ENCODE measurements around the gene HBQ1.

DNA sequence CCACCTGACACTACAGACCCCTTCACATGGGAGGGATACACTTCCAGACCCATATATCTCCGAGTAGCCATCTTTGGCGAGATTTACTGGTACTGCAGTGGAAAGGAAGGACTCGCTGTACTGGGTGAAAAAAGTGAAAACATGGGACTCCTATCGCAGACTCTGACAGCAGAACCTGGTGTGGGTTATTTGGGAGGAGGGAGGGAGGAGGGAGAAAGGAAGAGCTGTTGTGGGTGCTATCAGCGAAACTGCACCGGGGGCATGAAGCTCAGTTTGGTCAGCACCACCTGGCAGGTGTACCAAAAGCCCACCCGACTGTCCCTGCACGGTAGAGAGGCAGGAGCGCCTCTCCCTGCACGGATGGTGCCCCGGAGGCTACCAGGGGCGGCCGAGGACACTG is 5.0 kb downstream of the HBQ1 start:
- TF ChIP-seq, protein P1, sequence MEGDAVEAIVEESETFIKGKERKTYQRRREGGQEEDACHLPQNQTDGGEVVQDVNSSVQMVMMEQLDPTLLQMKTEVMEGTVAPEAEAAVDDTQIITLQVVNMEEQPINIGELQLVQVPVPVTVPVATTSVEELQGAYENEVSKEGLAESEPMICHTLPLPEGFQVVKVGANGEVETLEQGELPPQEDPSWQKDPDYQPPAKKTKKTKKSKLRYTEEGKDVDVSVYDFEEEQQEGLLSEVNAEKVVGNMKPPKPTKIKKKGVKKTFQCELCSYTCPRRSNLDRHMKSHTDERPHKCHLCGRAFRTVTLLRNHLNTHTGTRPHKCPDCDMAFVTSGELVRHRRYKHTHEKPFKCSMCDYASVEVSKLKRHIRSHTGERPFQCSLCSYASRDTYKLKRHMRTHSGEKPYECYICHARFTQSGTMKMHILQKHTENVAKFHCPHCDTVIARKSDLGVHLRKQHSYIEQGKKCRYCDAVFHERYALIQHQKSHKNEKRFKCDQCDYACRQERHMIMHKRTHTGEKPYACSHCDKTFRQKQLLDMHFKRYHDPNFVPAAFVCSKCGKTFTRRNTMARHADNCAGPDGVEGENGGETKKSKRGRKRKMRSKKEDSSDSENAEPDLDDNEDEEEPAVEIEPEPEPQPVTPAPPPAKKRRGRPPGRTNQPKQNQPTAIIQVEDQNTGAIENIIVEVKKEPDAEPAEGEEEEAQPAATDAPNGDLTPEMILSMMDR (IDR thresholded peaks at IDR 0.05; ENCODE audit: low read length): no peak
- TF ChIP-seq EZH2 (IDR thresholded peaks at IDR 0.05; ENCODE audit: borderline replicate concordance, low read length): no peak

Data from OCI-LY1 (cell line).